Body of pancreas (tissue), 4 donors: Measurements from ENCODE around the gene SHISAL1.

ENCODE experiments used
- POLR2A ChIP-seq, 3 donors: fragments of 450-650 bp; IDR thresholded peaks; one replicate each; pipeline ENCODE4 v1.6.1; 2016; ENCODE audit warnings: antibody characterized with exemption in 3 of 3, mild to moderate bottlenecking in 2 of 3
- TF ChIP-seq, protein P1 (sequence below), 7 experiments: fragments of 450-650 bp in 4 of 7; fragments of 200-600 bp in 3 of 7; sonication (generic) in 3 of 7; IDR thresholded peaks; one replicate each; pipeline ENCODE4 v1.5.1; 2016 to 2019; ENCODE audit warnings: antibody characterized with exemption in 7 of 7

DNA sequence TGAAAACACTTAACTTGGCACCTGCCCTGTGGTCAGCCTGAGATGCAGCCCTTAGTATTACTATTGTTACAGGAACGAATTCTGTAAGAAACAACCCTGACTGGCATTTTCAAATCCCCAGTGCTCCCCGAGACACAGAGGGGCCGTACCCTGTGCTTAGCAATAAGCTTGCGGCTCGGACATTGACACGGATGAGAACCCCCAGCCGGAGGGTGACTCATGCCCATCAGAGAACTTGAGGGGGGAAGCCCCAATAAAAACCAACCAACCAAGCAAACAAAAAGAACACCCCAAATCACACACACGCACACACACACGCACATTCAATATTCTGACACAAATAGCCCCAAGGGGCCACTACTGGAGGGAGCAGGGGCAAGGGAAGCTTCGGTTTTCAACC, 63.8 kb downstream of the SHISAL1 start:
- TF ChIP-seq, protein P1, sequence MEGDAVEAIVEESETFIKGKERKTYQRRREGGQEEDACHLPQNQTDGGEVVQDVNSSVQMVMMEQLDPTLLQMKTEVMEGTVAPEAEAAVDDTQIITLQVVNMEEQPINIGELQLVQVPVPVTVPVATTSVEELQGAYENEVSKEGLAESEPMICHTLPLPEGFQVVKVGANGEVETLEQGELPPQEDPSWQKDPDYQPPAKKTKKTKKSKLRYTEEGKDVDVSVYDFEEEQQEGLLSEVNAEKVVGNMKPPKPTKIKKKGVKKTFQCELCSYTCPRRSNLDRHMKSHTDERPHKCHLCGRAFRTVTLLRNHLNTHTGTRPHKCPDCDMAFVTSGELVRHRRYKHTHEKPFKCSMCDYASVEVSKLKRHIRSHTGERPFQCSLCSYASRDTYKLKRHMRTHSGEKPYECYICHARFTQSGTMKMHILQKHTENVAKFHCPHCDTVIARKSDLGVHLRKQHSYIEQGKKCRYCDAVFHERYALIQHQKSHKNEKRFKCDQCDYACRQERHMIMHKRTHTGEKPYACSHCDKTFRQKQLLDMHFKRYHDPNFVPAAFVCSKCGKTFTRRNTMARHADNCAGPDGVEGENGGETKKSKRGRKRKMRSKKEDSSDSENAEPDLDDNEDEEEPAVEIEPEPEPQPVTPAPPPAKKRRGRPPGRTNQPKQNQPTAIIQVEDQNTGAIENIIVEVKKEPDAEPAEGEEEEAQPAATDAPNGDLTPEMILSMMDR (IDR thresholded peaks at IDR 0.05) = no peak
- no peak for TF ChIP-seq POLR2A (IDR thresholded peaks at IDR 0.05)
